CD4-positive, alpha-beta T cell (primary cell): Measurements from ENCODE around the gene PPT1. TPM values are rescaled to one million over a fixed set of nuclear protein-coding genes. Genes with fewer than 3 reads are reported as not detected.

Experiments used
- ATAC-seq: fragments of 200-7000 bp; cut with Tn5 transposase; one replicate; pipeline ENCODE4 v1.10.0; 2022; ENCODE audit warnings: mild to moderate bottlenecking; ENCODE audit not compliant: poor library complexity
- CTCF ChIA-PET: fragments of 350-600 bp; sonication (Branson Sonifier 250); formaldehyde crosslinking; loops from one replicate; lab custom pipeline; 2021; ENCODE audit warnings: antibody characterized with exemption, inconsistent platforms; lab: Charles Lee
- POLR2A ChIA-PET: fragments of 350-600 bp; sonication (Branson Sonifier 250); formaldehyde crosslinking; loops from one replicate; lab custom pipeline; 2021; ENCODE audit warnings: antibody characterized with exemption, inconsistent platforms; lab: Charles Lee
- DNase-seq, 14 experiments: peaks; one replicate each; pipeline ENCODE4 v3.0.0-alpha.2; 2013 to 2020; ENCODE audit warnings: mixed read lengths in 2 of 14
- H3K27ac ChIP-seq, 2 donors: one replicate each; pipeline versions ENCODE4 v1.5.1 to v1.7.0; 2013; ENCODE audit warnings: low read length in 2 of 2, low read depth in 1 of 2, mild to moderate bottlenecking in 1 of 2
- H3K27me3 ChIP-seq, 2 experiments: 1 replicate in 1 of 2; 2 replicates in 1 of 2; pipeline versions ENCODE4 v1.6.1 to v1.7.0; 2013; ENCODE audit warnings: low read length in 2 of 2, control low read depth in 1 of 2, mild to moderate bottlenecking in 1 of 2, moderate library complexity in 1 of 2; ENCODE audit not compliant: insufficient read depth in 2 of 2, control insufficient read depth in 1 of 2
- H3K36me3 ChIP-seq: one replicate; pipeline ENCODE4 v1.6.1; 2013; ENCODE audit warnings: low read length, control low read depth; ENCODE audit not compliant: insufficient read depth
- H3K4me1 ChIP-seq: one replicate; pipeline ENCODE4 v1.6.1; 2013; ENCODE audit warnings: low read length, control low read depth; ENCODE audit not compliant: insufficient read depth
- H3K4me3 ChIP-seq: one replicate; pipeline ENCODE4 v1.5.1; 2013; ENCODE audit warnings: mild to moderate bottlenecking, low read length, moderate library complexity
- H3K9me3 ChIP-seq, 2 experiments: 1 replicate in 1 of 2; 2 replicates in 1 of 2; pipeline versions ENCODE4 v1.6.1 to v1.7.0; 2013; ENCODE audit warnings: low read length in 2 of 2, mild to moderate bottlenecking in 2 of 2, control low read depth in 1 of 2, moderate library complexity in 1 of 2; ENCODE audit not compliant: control insufficient read depth in 1 of 2, insufficient read depth in 1 of 2
- H3K27ac Mint-ChIP-seq: one replicate; pipeline ENCODE4 v1.8.0; 2020; ENCODE audit warnings: mixed read lengths
- H3K27me3 Mint-ChIP-seq: one replicate; pipeline ENCODE4 v1.8.0; 2021; ENCODE audit warnings: mixed read lengths
- H3K36me3 Mint-ChIP-seq: one replicate; pipeline ENCODE4 v1.8.0; 2021; ENCODE audit warnings: low read depth, mixed read lengths
- H3K4me1 Mint-ChIP-seq: one replicate; pipeline ENCODE4 v1.8.0; 2021; ENCODE audit warnings: low read depth, mixed read lengths
- H3K4me3 Mint-ChIP-seq: one replicate; pipeline ENCODE4 v1.8.0; 2020; ENCODE audit warnings: mild to moderate bottlenecking, mixed read lengths
- H3K9me3 Mint-ChIP-seq: one replicate; pipeline ENCODE4 v1.8.0; 2020; ENCODE audit warnings: mixed read lengths
- CTCF ChIP-seq: fragments of 200-600 bp; IDR thresholded peaks from one replicate; pipeline ENCODE4 v1.8.0; 2022; ENCODE audit warnings: antibody characterized with exemption, mild to moderate bottlenecking
- intact Hi-C, 2 experiments: fragments of 100-400 bp; cut with DNase I in 1 of 2; cut with micrococcal nuclease in 1 of 2; formaldehyde crosslinking; loops; one replicate each; pipeline versions ENCODE4 v1.15.1 to v1.9.0; 2023 to 2025; cut with DNase I, micrococcal nuclease
- total RNA-seq, 174 experiments: library from RNA in 2 of 174; stranded (reverse) in 2 of 174; gene quantifications; one replicate each; pipeline ENCODE4 v1.2.3 and lab custom pipeline; 2021 to 2026

Gene PPT1
- total RNA-seq, 2 experiments from 2014 or later: 31.9 to 34.5 TPM

GRCh38 chr1:40095806-40096205 lies 1.2 kb downstream of the PPT1 start:
- Histone ChIP-seq H3K27me3 (no peaks in the 10 kb centered on the region), H3K36me3 (peaks cover 11% of the 10 kb centered on the region), H3K4me1 (peaks cover 17% of the 10 kb centered on the region), H3K27ac (no peak overlapping the region), H3K9me3 (no peaks in the 10 kb centered on the region), H3K4me3 (no peak overlapping the region)
- ChIA-PET CTCF (interaction anchor here (2.1 kb wide), 1 partner anchor 243 kb away, joined by 8 read pairs; no protein-coding TSS in a partner anchor), POLR2A (no interaction called here)
- H3K4me3 Mint-ChIP-seq: peak overlapping the region; percentile 54
- H3K27ac Mint-ChIP-seq: peak overlapping the region; percentile 10
- DNase-seq: peak in 2 of 14 experiments; percentile 40 to 49
- ATAC-seq: no peak
- intact Hi-C loops: no loop called here
- peaks cover 3% of the 10 kb centered on the region for H3K27me3 Mint-ChIP-seq
- H3K36me3 Mint-ChIP-seq: peaks cover 45% of the 10 kb centered on the region
- TF ChIP-seq CTCF: no peak
- no peaks in the 10 kb centered on the region for H3K9me3 Mint-ChIP-seq
- H3K4me1 Mint-ChIP-seq: peaks cover 39% of the 10 kb centered on the region

GRCh38 chr1:40094466-40095110 lies 2.5 kb downstream of the PPT1 start:
- H3K4me3 ChIP-seq: no peak overlapping the region

More at GRCh38 chr1:40094466-40095110, 2.5 kb downstream of the PPT1 start:
- peaks cover 39% of the 10 kb centered on the region for H3K4me1 Mint-ChIP-seq
- peak in 1 of 14 experiments; percentile 19 for DNase-seq
- peaks cover 57% of the 10 kb centered on the region for H3K36me3 Mint-ChIP-seq
- ChIA-PET CTCF (no interaction called here), POLR2A (no interaction called here)
- peaks cover 3% of the 10 kb centered on the region for H3K27me3 Mint-ChIP-seq
- H3K27ac Mint-ChIP-seq: peak overlapping the region; percentile 10
- Histone ChIP-seq H3K9me3 (no peaks in the 10 kb centered on the region), H3K4me1 (peaks cover 17% of the 10 kb centered on the region), H3K27me3 (no peaks in the 10 kb centered on the region), H3K36me3 (peaks cover 22% of the 10 kb centered on the region), H3K27ac (no peak overlapping the region)
- intact Hi-C loops: no loop called here
- H3K9me3 Mint-ChIP-seq: no peaks in the 10 kb centered on the region
- ATAC-seq: no peak
- TF ChIP-seq CTCF: no peak
- H3K4me3 Mint-ChIP-seq: no peak overlapping the region
